IMR-90 (cell line): ENCODE measurements around the gene DPF3. TPM values are rescaled to one million over a fixed set of nuclear protein-coding genes. Genes with fewer than 3 reads are reported as not detected.

Source experiments
- ATAC-seq: fragments of 200-7000 bp; cut with Tn5 transposase; 2 replicates; pipeline ENCODE4 v1.9.1; 2020; ENCODE audit warnings: low read depth, mild to moderate bottlenecking, moderate library complexity
- BruUV-seq: library from RNA; stranded (reverse); fragments of 400-500 nt; replicated peaks from 2 replicates; lab custom pipeline; 2021; lab: Mats Ljungman, UMichigan
- CTCF ChIA-PET: fragments of 300-600 bp; formaldehyde crosslinking; extraction: SDS; loops from one replicate; lab custom pipeline; 2021; ENCODE audit warnings: antibody characterized with exemption; lab: Yijun Ruan, JAX
- POLR2A ChIA-PET: fragments of 300-600 bp; sonication (Branson Sonifier 250); formaldehyde crosslinking; loops from one replicate; lab custom pipeline; 2022; ENCODE audit warnings: antibody characterized with exemption; ENCODE audit not compliant: unreplicated experiment; lab: Charles Lee
- DNase-seq: peaks from one replicate; pipeline ENCODE4 v3.0.0; 2013
- H2AFZ ChIP-seq: replicated peaks from 2 replicates; pipeline ENCODE3; 2013; ENCODE audit warnings: low read length, mild to moderate bottlenecking; ENCODE audit not compliant: poor library complexity
- H2AK5ac ChIP-seq: 2 replicates; pipeline ENCODE4 v1.6.1; 2013; ENCODE audit warnings: low read depth, low read length, inconsistent platforms
- H2AK9ac ChIP-seq: replicated peaks from 2 replicates; pipeline ENCODE3; 2013; ENCODE audit warnings: mild to moderate bottlenecking, low read depth, low read length, moderate library complexity; ENCODE audit not compliant: poor library complexity
- H2BK120ac ChIP-seq: 2 replicates; pipeline ENCODE4 v1.6.1; 2013; ENCODE audit warnings: low read depth, low read length, inconsistent platforms
- H2BK15ac ChIP-seq: 3 replicates; pipeline ENCODE4 v1.6.1; 2013; ENCODE audit warnings: low read depth, low read length, inconsistent platforms
- H2BK20ac ChIP-seq: 2 replicates; pipeline ENCODE4 v1.6.1; 2013; ENCODE audit warnings: low read depth, mild to moderate bottlenecking, inconsistent platforms, low read length, moderate library complexity
- H2BK5ac ChIP-seq: 2 replicates; pipeline ENCODE4 v1.6.1; 2013; ENCODE audit warnings: mild to moderate bottlenecking, low read depth, low read length, inconsistent platforms; ENCODE audit not compliant: poor library complexity, severe bottlenecking
- H3K14ac ChIP-seq: replicated peaks from 2 replicates; pipeline ENCODE4 v1.6.1; 2013; ENCODE audit warnings: low read depth, low read length, inconsistent platforms
- H3K18ac ChIP-seq: 2 replicates; pipeline ENCODE4 v1.6.1; 2013; ENCODE audit warnings: low read depth, low read length, control low read depth
- H3K23ac ChIP-seq: 2 replicates; pipeline ENCODE4 v1.6.1; 2013; ENCODE audit warnings: low read depth, low read length, inconsistent platforms
- H3K27ac ChIP-seq: 2 replicates; pipeline ENCODE4 v1.5.1; 2013; ENCODE audit warnings: mild to moderate bottlenecking, control low read depth, low read length; ENCODE audit not compliant: insufficient read depth
- H3K27me3 ChIP-seq: 2 replicates; pipeline ENCODE4 v1.6.1; 2013; ENCODE audit warnings: low read length; ENCODE audit not compliant: control insufficient read depth, insufficient read depth
- H3K36me3 ChIP-seq: 2 replicates; pipeline ENCODE4 v1.6.1; 2013; ENCODE audit warnings: low read length, mixed read lengths; ENCODE audit not compliant: control insufficient read depth, insufficient read depth
- H3K4ac ChIP-seq: 2 replicates; pipeline ENCODE4 v1.6.1; 2013; ENCODE audit warnings: low read depth, low read length, inconsistent platforms
- H3K4me1 ChIP-seq: 2 replicates; pipeline ENCODE4 v1.6.1; 2013; ENCODE audit warnings: low read length, mixed read lengths; ENCODE audit not compliant: control insufficient read depth, insufficient read depth
- H3K4me2 ChIP-seq: 2 replicates; pipeline ENCODE4 v1.6.1; 2013; ENCODE audit warnings: low read depth, mild to moderate bottlenecking, control low read depth, low read length, moderate library complexity
- H3K4me3 ChIP-seq: 2 replicates; pipeline ENCODE4 v1.5.1; 2013; ENCODE audit warnings: low read depth, mild to moderate bottlenecking, control low read depth, low read length, moderate library complexity; ENCODE audit not compliant: insufficient read depth
- H3K56ac ChIP-seq: 2 replicates; pipeline ENCODE4 v1.6.1; 2013; ENCODE audit warnings: low read length, inconsistent platforms; ENCODE audit not compliant: insufficient read depth; ENCODE audit errors: extremely low read depth
- H3K79me1 ChIP-seq, 2 experiments: 2 replicates each; pipeline ENCODE4 v1.6.1; 2013; ENCODE audit warnings: low read length in 2 of 2, inconsistent platforms in 1 of 2, low read depth in 1 of 2
- H3K9ac ChIP-seq: 2 replicates; pipeline ENCODE4 v1.6.1; 2013; ENCODE audit warnings: low read depth, low read length, control low read depth
- H3K9me1 ChIP-seq: 2 replicates; pipeline ENCODE4 v1.6.1; 2013; ENCODE audit warnings: low read length, inconsistent platforms; ENCODE audit not compliant: insufficient read depth
- H3K9me3 ChIP-seq: 2 replicates; pipeline ENCODE4 v1.6.1; 2013; ENCODE audit warnings: low read length; ENCODE audit not compliant: control insufficient read depth, insufficient read depth
- H4K20me1 ChIP-seq: 2 replicates; pipeline ENCODE4 v1.6.1; 2013; ENCODE audit warnings: low read length, inconsistent platforms; ENCODE audit not compliant: insufficient read depth
- H4K5ac ChIP-seq: 2 replicates; pipeline ENCODE4 v1.6.1; 2013; ENCODE audit warnings: mild to moderate bottlenecking, low read depth, low read length, control low read depth
- H4K8ac ChIP-seq, 2 experiments: 2 replicates each; pipeline ENCODE4 v1.6.1; 2013; ENCODE audit warnings: low read depth in 2 of 2, low read length in 2 of 2, control low read depth in 1 of 2, inconsistent platforms in 1 of 2
- H4K91ac ChIP-seq: 2 replicates; pipeline ENCODE4 v1.6.1; 2013; ENCODE audit warnings: low read depth, low read length, inconsistent platforms; ENCODE audit not compliant: insufficient read depth
- ELK1 ChIP-seq: fragments of 150-350 bp; IDR thresholded peaks from 2 replicates; pipeline ENCODE4 v1.6.1; 2016; ENCODE audit warnings: low read depth, mild to moderate bottlenecking, low read length, moderate library complexity, borderline replicate concordance
- FOS ChIP-seq: fragments of 150-350 bp; IDR thresholded peaks from 2 replicates; pipeline ENCODE4 v1.6.1; 2016; ENCODE audit warnings: low read depth, low read length
- MAFK ChIP-seq: IDR thresholded peaks from 2 replicates; pipeline ENCODE4 v1.6.1; 2012; ENCODE audit warnings: low read depth, low read length, improper control_type of control experiment
- POLR2A ChIP-seq: IDR thresholded peaks from 2 replicates; pipeline ENCODE4 v1.6.1; 2012; ENCODE audit warnings: mild to moderate bottlenecking, low read depth, low read length
- WGBS, 2 experiments: methylation state at CpG; one replicate each; pipeline versions ENCODE4 v1.1.5 to v1.1.7; 2013; ENCODE audit warnings: missing lambda C conversion rate in 2 of 2; ENCODE audit not compliant: insufficient read length in 1 of 2; ENCODE audit errors: extremely low coverage in 2 of 2; 5-methylcytosine and 5-hydroxymethylcytosine counted together
- dilution Hi-C: fragments of 300-500 bp; cut with HindIII; formaldehyde crosslinking; loops from one replicate; pipeline ENCODE4 v1.14.3; 2018; ENCODE audit warnings: low sequenced_read_pairs; ENCODE audit not compliant: unreplicated experiment
- in situ Hi-C: fragments of 300-500 bp; cut with MboI; formaldehyde crosslinking; loops from 3 replicates; pipeline ENCODE4 v1.14.3; 2019; ENCODE audit warnings: low sequenced_read_pairs, inconsistent platforms, mixed read lengths
- intact Hi-C: fragments of 100-400 bp; cut with micrococcal nuclease; formaldehyde crosslinking; loops from 2 replicates; pipeline ENCODE4 v1.10.0; 2022
- polyA plus RNA-seq, 3 experiments: library from polyadenylated mRNA; depleted of rRNA; stranded (reverse); fragments of >200 nt; gene quantifications; 2 replicates each; pipeline ENCODE4 v1.2.3, GENCODE V29; 2012; ENCODE audit warnings: low replicate concordance in 1 of 3
- total RNA-seq: library from RNA; depleted of rRNA; stranded (reverse); fragments of >200 nt; gene quantifications from 2 replicates; pipeline ENCODE4 v1.2.3, GENCODE V29; 2012

DPF3 gene
- total and polyA plus RNA-seq, 2 of the 4 experiments (the other 2 are of a cell fraction): 30.5 to 32.8 TPM

DNA sequence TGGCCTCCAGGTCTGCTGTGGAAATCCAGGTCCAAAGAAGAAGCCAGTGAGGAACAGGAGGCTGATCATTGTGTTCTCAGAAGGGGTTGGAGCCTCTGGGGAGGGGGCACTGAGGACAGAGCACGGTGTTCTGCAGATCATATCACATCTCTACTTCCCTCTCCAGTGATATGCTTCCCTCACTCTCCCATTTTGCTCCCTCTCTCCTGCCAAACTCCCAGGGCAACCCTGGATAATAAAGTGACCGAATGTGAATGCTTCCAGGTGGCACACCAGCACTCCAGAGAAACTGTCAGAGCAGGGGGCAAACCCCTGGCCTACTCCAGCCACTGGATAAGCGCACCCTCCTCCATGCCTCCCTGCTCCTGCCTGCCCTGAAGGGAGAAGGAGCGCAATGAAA lies 57.8 kb downstream of the DPF3 start (continued):
- TF ChIP-seq MAFK (no peak), POLR2A (no peak)

DNA sequence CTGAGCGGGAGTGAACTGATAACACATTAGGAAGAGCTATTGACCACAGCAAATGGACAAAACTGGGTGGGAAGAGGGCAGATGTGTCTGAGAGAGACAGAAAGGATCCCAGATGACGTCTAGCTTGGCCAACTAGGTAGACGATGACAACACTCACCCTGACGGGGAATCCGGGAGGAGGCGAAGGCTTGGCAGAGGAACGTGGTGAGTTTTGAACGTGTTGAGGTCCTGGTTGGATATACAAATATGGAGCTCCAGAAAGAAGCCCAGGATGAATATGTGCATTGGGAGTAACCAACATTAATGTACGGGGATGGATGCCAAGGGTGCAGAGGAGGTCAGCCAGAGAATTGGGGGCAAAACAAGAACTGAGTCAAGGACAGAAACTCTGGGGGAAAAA lies 60.7 kb downstream of the DPF3 start:
- no peak overlapping the region for H3K4me2 ChIP-seq
- intact Hi-C loops: no loop called here
- no peak overlapping the region for H2BK120ac ChIP-seq
- H4K20me1 ChIP-seq: peaks cover 17% of the 10 kb centered on the region
- no peaks in the 10 kb centered on the region for H3K27me3 ChIP-seq
- H3K56ac ChIP-seq: no peak overlapping the region
- H3K9me3 ChIP-seq: no peaks in the 10 kb centered on the region
- ATAC-seq: no peak
- 96% methylated on average over 6 of the region's 9 CpGs; no CpG with 5 or more reads in 1 of the 2 experiments for WGBS, 2 experiments
- no peak overlapping the region for H2AFZ ChIP-seq
- no peak overlapping the region for H3K14ac ChIP-seq
- H3K23ac ChIP-seq: no peak overlapping the region
- no peak overlapping the region for H3K4ac ChIP-seq
- ChIA-PET POLR2A (no interaction called here), CTCF (no interaction called here)
- no peak overlapping the region for H2BK20ac ChIP-seq
- no peak for TF ChIP-seq ELK1
- no peak for TF ChIP-seq FOS
- in situ Hi-C loops: no loop called here
- H2AK9ac ChIP-seq: no peak overlapping the region
- peaks cover 3% of the 10 kb centered on the region for H3K36me3 ChIP-seq
- H4K91ac ChIP-seq: no peak overlapping the region
- H4K5ac ChIP-seq: no peak overlapping the region
- dilution Hi-C loops: no loop called here
- no peak overlapping the region for H3K27ac ChIP-seq
- no peak overlapping the region for H2BK15ac ChIP-seq
- H3K9me1 ChIP-seq: peaks cover 3% of the 10 kb centered on the region; the same call in 1 of the 2 replicates
- H3K18ac ChIP-seq: no peak overlapping the region
- no peak overlapping the region for H3K9ac ChIP-seq
- no peak overlapping the region for H3K4me3 ChIP-seq
- no peak for DNase-seq
- no TSS peak for BruUV-seq
- H3K4me1 ChIP-seq: peaks cover 5% of the 10 kb centered on the region; the same call in 1 of the 2 replicates
- H2BK5ac ChIP-seq: no peak overlapping the region
- H4K8ac ChIP-seq: no peak overlapping the region
- H3K79me1 ChIP-seq: peaks cover 28 to 56% of the 10 kb centered on the region in 2 experiments
- 0 out of 2 replicates have a peak overlapping the region, but pooled peaks have one; percentile 12 for H2AK5ac ChIP-seq
